ENCODE data around the gene BRD3OS. TPM values are rescaled to one million over a fixed set of nuclear protein-coding genes. Genes with fewer than 3 reads are reported as not detected.

The BRD3OS gene
- total and polyA plus RNA-seq, 2 donors (not counting 3 experiments of a cell fraction or from before 2014, with no cell fraction given) = 11.9 to 15.4 TPM

DNA sequence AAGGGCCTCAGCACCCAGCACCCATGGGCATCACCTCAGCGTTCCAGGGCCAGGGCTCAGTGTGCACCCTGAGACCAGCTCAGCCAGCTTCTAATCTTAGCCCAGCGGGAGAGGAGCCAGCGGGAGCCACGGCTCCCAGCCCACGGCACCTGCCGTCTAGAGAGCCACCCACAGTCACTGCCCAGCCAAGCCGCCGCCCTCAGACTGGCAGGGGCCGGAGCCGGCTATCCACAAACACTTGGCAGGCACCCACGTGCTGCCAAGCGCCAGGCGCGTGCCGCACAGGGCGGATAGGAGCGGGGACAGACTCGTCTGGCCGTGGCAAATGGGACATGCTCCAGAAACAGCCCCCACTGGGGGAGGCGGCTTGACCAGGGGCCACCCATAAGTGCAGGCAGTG lies 24.0 kb downstream of the BRD3OS start:
- Histone ChIP-seq H2AFZ (ENCODE audit: low read depth, low read length) (no peak overlapping the region), H3K27me3 (ENCODE audit: control insufficient read depth in 2 of 2, insufficient read depth in 2 of 2, low read length in 2 of 2) (no peaks in the 10 kb centered on the region), H3K27ac (ENCODE audit: insufficient read depth, low read depth, low read length) (no peak overlapping the region), H3K9ac (replicated peaks; ENCODE audit: extremely low read depth, insufficient read depth, low read length) (no peak overlapping the region), H3K4me1 (ENCODE audit: control insufficient read depth, extremely low read depth, insufficient read depth, low read length) (no peaks in the 10 kb centered on the region), H3K36me3 (ENCODE audit: control insufficient read depth in 2 of 2, extremely low read depth in 1 of 2, insufficient read depth in 2 of 2, low read length in 2 of 2) (peaks cover 4 to 82% of the 10 kb centered on the region in 2 experiments), H3K4me3 (replicated peaks in 1 of 3; ENCODE audit: insufficient read depth in 1 of 3, low read depth in 1 of 3, low read length in 3 of 3) (no peak overlapping the region), H3K79me2 (ENCODE audit: control insufficient read depth, insufficient read depth, low read length) (peaks cover 4% of the 10 kb centered on the region), H3K4me2 (ENCODE audit: insufficient read depth, low read length) (no peak overlapping the region), H3K9me1 (replicated peaks; ENCODE audit: control insufficient read depth, extremely low read depth, insufficient read depth, low read length) (no peaks in the 10 kb centered on the region), H3K9me3 (replicated peaks; ENCODE audit: control insufficient read depth, insufficient read depth, low read length) (no peaks in the 10 kb centered on the region), H4K20me1 (replicated peaks; ENCODE audit: control insufficient read depth, extremely low read depth, insufficient read depth, low read length) (no peaks in the 10 kb centered on the region)
- intact Hi-C loops (cut with micrococcal nuclease) (loop anchor here (10.0 kb wide), 1 partner anchor 336 kb away; no protein-coding TSS in a partner anchor), dilution Hi-C loops (cut with MboI; ENCODE audit: extremely low pct_ligation_motif_present, low sequenced_read_pairs) (no loop called here)
- FAIRE-seq (no peak), DNase-seq (ENCODE audit: low read depth, low spot score) (no peak)
- BruUV-seq (replicated peaks) = no TSS peak
- TF ChIP-seq POLR2A (IDR thresholded peaks at IDR 0.05; ENCODE audit: low read depth, low read length) (no peak), JUN (IDR thresholded peaks at IDR 0.05; ENCODE audit: borderline replicate concordance, insufficient read depth, insufficient read length, low read depth) (no peak), EZH2 (IDR thresholded peaks at IDR 0.05; ENCODE audit: borderline replicate concordance, low read depth, low read length, severe bottlenecking) (no peak), POLR2AphosphoS5 (IDR thresholded peaks at IDR 0.05; ENCODE audit: insufficient read depth, low read depth, low read length) (no peak), FOS (IDR thresholded peaks at IDR 0.05; ENCODE audit: borderline replicate concordance, insufficient read depth, low read length) (no peak), GATA2 (IDR thresholded peaks at IDR 0.05; ENCODE audit: insufficient read depth, insufficient read length, low read depth, low read length) (no peak), MYC (IDR thresholded peaks at IDR 0.05; ENCODE audit: low read depth, low read length) (no peak)
- TF ChIP-seq, protein P1, sequence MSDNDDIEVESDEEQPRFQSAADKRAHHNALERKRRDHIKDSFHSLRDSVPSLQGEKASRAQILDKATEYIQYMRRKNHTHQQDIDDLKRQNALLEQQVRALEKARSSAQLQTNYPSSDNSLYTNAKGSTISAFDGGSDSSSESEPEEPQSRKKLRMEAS (IDR thresholded peaks at IDR 0.05; ENCODE audit: insufficient read depth, insufficient read length) = no peak
- TF ChIP-seq, protein P2, sequence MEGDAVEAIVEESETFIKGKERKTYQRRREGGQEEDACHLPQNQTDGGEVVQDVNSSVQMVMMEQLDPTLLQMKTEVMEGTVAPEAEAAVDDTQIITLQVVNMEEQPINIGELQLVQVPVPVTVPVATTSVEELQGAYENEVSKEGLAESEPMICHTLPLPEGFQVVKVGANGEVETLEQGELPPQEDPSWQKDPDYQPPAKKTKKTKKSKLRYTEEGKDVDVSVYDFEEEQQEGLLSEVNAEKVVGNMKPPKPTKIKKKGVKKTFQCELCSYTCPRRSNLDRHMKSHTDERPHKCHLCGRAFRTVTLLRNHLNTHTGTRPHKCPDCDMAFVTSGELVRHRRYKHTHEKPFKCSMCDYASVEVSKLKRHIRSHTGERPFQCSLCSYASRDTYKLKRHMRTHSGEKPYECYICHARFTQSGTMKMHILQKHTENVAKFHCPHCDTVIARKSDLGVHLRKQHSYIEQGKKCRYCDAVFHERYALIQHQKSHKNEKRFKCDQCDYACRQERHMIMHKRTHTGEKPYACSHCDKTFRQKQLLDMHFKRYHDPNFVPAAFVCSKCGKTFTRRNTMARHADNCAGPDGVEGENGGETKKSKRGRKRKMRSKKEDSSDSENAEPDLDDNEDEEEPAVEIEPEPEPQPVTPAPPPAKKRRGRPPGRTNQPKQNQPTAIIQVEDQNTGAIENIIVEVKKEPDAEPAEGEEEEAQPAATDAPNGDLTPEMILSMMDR (IDR thresholded peaks at IDR 0.05; ENCODE audit: extremely low read depth in 1 of 2, insufficient read depth in 1 of 2, low read depth in 1 of 2, low read length in 2 of 2) = no peak
- POLR2A ChIA-PET = no interaction called here
- CTCF ChIA-PET = no interaction called here
